Fibroblast of skin of left biceps (primary cell): ENCODE measurements around the gene MSX1.

Experiments
- DNase-seq, 2 experiments: peaks; one replicate each; pipeline ENCODE4 v3.0.0-alpha.2; 2013; ENCODE audit warnings: low read depth in 2 of 2

Gene MSX1

DNA sequence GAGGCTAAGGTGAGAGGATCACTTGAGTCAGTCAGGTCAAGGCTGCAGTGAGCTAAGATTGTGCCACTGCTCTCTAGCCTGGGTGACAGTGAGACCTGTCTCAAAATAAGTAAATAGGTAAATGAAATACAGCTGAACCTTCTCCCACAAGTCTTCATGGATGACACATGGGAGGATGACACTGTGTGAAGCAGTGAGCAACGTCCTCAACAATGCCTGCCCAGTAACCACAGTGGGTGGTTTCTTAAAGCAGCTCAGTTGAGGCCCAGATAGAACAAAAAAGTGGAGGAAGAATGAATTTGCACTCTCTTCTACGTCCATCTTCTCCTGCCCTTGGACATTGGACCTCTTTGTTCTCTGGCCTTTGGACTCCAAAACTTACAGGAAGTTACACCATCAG, 52.7 kb downstream of the MSX1 start:
- DNase-seq: no peak

DNA sequence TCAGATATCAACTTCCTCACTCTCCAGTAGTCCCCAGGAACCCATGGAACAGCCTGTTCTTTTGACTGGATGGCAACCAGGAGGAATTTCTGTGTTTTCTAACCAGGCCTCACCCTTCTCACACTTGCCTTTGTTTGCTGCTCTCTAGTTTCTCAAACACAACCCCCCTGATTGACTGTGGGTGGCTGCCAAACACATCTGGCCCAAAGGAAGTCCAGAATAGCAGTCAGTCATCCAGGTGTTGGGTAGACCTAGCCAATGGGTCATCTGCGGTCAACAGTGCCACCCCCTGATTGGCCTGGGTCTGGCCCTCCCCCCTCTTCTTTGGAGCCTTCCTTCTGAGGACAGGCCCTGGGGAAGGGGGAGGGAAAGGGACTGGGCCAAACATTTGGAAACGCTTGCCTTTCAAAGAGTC, 53.7 kb downstream of the MSX1 start:
- DNase-seq: no peak
